K562 (cell line): Measurements from ENCODE around the gene OR51B2. TPM values are rescaled to one million over a fixed set of nuclear protein-coding genes. Genes with fewer than 3 reads are reported as not detected.

Experiments used
- BRD9 ChIP-seq: fragments of 450-650 bp; IDR thresholded peaks from 2 replicates; pipeline ENCODE4 v1.6.1; 2018; ENCODE audit warnings: low read depth; ENCODE audit not compliant: partially characterized antibody
- DDX20 ChIP-seq: fragments of 450-650 bp; IDR thresholded peaks from 2 replicates; pipeline ENCODE4 v1.6.1; 2016; ENCODE audit warnings: missing genetic modification characterization, low read depth, mild to moderate bottlenecking, missing compliant biosample characterization, moderate library complexity
- DNMT1 ChIP-seq: fragments of 450-650 bp; IDR thresholded peaks from 2 replicates; pipeline ENCODE4 v1.6.1; 2016; ENCODE audit warnings: antibody characterized with exemption, mild to moderate bottlenecking
- EP400 ChIP-seq: fragments of 450-650 bp; IDR thresholded peaks from 2 replicates; pipeline ENCODE4 v1.6.1; 2017; ENCODE audit warnings: antibody characterized with exemption, mild to moderate bottlenecking, moderate library complexity
- ESRRA ChIP-seq: fragments of 450-650 bp; IDR thresholded peaks from 2 replicates; pipeline ENCODE4 v1.6.1; 2014; ENCODE audit warnings: low read depth, mild to moderate bottlenecking, moderate library complexity, borderline replicate concordance
- ETV1 ChIP-seq: fragments of 450-650 bp; conservative IDR thresholded peaks from 2 replicates; pipeline ENCODE4 v1.6.1; 2016; ENCODE audit warnings: missing genetic modification characterization, control low read depth, low read depth, missing compliant biosample characterization
- HDAC3 ChIP-seq: fragments of 450-650 bp; IDR thresholded peaks from 2 replicates; pipeline ENCODE4 v1.6.1; 2018; ENCODE audit warnings: borderline replicate concordance, mild to moderate bottlenecking, moderate library complexity; ENCODE audit not compliant: partially characterized antibody
- HMGN3 ChIP-seq: IDR thresholded peaks from 2 replicates; pipeline ENCODE4 v1.6.1; 2011; ENCODE audit warnings: borderline replicate concordance, low read depth, mild to moderate bottlenecking, mixed read lengths, low read length; ENCODE audit not compliant: insufficient read length; ENCODE audit errors: extremely low read depth
- RBM34 ChIP-seq: fragments of 200-400 bp; formaldehyde crosslinking; IDR thresholded peaks from 2 replicates; pipeline ENCODE4 v1.6.1; 2018; ENCODE audit warnings: low read length, borderline replicate concordance; ENCODE audit not compliant: insufficient read depth
- SETDB1 ChIP-seq: IDR thresholded peaks from one replicate; pipeline ENCODE4 v1.6.1; 2012; ENCODE audit warnings: low read length, control low read depth, inconsistent platforms
- TAF1 ChIP-seq: IDR thresholded peaks from 2 replicates; pipeline ENCODE4 v1.6.1; 2011; ENCODE audit warnings: mild to moderate bottlenecking, low read length, moderate library complexity; ENCODE audit not compliant: insufficient read depth, control insufficient read depth, severe bottlenecking; ENCODE audit errors: extremely low read depth
- TEAD4 ChIP-seq, 2 experiments: sonication (generic) in 1 of 2; formaldehyde crosslinking in 1 of 2; IDR thresholded peaks; 2 replicates each; pipeline versions ENCODE4 v1.6.1 to v1.8.0; 2012 to 2022; ENCODE audit warnings: borderline replicate concordance in 1 of 2, inconsistent platforms in 1 of 2, low read length in 1 of 2, mild to moderate bottlenecking in 1 of 2, missing genetic modification reagents in 1 of 2
- XRCC3 ChIP-seq: fragments of 450-650 bp; IDR thresholded peaks from 2 replicates; pipeline ENCODE4 v1.6.1; 2017; ENCODE audit warnings: mild to moderate bottlenecking, moderate library complexity
- ZNF174 ChIP-seq: fragments of 250-450 bp; sonication (Bioruptor Pico); IDR thresholded peaks from 2 replicates; pipeline ENCODE4 v1.4.0; 2020; ENCODE audit warnings: mild to moderate bottlenecking
- polyA plus RNA-seq, 8 experiments: library from polyadenylated mRNA; depleted of rRNA in 4 of 8; stranded (reverse) in 5 of 8; unstranded in 3 of 8; fragments of >200 nt; fragmentation: Nextera tagmentation in 2 of 8; fragmentation: Illumina TruSeq in 1 of 8; extraction: Ambion mirVana in 2 of 8; extraction: Trizol in 1 of 8; gene quantifications; 2 replicates each; pipeline versions ENCODE4 v1.2.1 to v1.2.3, GENCODE V29; 2011 to 2014; ENCODE audit warnings: inconsistent platforms in 1 of 8, missing spikeins in 1 of 8
- total RNA-seq, 7 experiments: library from RNA; depleted of rRNA in 6 of 7; stranded (reverse); fragments of >200 nt in 6 of 7; fragmentation: Illumina TruSeq in 2 of 7; extraction: Trizol in 2 of 7; gene quantifications; 2 replicates each; pipeline versions ENCODE4 v1.2.1 to v1.2.3, GENCODE V29; 2011 to 2021; ENCODE audit warnings: low replicate concordance in 1 of 7
- TF ChIP-seq, protein P1 (sequence below), 2 experiments: fragments of 450-650 bp in 1 of 2; sonication (generic) in 1 of 2; formaldehyde crosslinking in 1 of 2; IDR thresholded peaks in 1 of 2; conservative IDR thresholded peaks in 1 of 2; 2 replicates each; pipeline versions ENCODE4 v1.6.1 to v1.8.1; 2016 to 2023; ENCODE audit warnings: mild to moderate bottlenecking in 2 of 2, moderate library complexity in 2 of 2, inconsistent platforms in 1 of 2, missing genetic modification reagents in 1 of 2
- TF ChIP-seq, protein P2 (sequence below): fragments of 450-650 bp; IDR thresholded peaks from 2 replicates; pipeline ENCODE4 v1.6.1; 2017; ENCODE audit warnings: antibody characterized with exemption
- TF ChIP-seq, protein P3 (sequence below): sonication (generic); formaldehyde crosslinking; IDR thresholded peaks from 2 replicates; pipeline ENCODE4 v1.8.0; 2023; ENCODE audit warnings: mild to moderate bottlenecking, missing genetic modification reagents
- TF ChIP-seq, protein P4 (sequence below): sonication (generic); formaldehyde crosslinking; IDR thresholded peaks from 2 replicates; pipeline ENCODE4 v1.8.0; 2022; ENCODE audit warnings: mild to moderate bottlenecking, missing genetic modification reagents

The OR51B2 gene
- total and polyA plus RNA-seq, 9 of the 15 experiments (the other 6 are each of a cell fraction or from before 2014, with no cell fraction given) = 0.38 to 6.6 (median 4.0) TPM

DNA sequence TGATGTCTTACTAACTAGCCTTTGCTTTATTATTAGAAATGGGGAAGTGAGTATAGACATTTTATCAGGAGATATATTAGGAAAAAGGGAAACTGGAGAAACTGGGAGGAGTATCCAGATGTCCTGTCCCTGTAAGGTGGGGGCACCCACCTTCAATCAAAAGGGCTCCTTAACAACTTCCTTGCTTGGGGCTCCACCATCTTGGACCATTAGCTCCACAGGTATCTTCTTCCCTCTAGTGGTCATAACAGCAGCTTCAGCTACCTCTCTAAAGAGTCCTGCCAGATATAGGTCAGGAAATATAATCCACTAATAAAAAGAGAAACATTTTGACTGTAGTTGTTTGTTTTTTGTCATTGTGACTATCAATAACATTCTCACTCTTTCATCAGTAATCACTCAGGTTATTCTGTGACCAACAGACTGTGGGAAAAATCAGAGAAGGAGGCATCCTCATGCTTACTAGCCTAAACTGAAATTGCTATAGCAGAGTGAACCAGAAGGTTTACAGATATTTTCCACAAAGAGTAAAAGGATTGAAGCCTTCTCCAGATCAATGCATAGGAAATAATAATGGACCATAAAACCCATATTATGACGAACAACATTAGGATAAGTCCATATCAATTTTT lies 32.8 kb downstream of the OR51B2 start (continued):
- TF ChIP-seq TEAD4 (IDR thresholded peaks at IDR 0.05; ENCODE audit: low read length) = no peak; the same call in 1 of the 2 replicates
- TF ChIP-seq TEAD4 (CRISPR knock-in tag; IDR thresholded peaks at IDR 0.05; ENCODE audit: borderline replicate concordance) = no peak
- TF ChIP-seq RBM34 = no peak
- TF ChIP-seq, protein P1, sequence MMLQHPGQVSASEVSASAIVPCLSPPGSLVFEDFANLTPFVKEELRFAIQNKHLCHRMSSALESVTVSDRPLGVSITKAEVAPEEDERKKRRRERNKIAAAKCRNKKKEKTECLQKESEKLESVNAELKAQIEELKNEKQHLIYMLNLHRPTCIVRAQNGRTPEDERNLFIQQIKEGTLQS (IDR thresholded peaks at IDR 0.05) = no peak
- TF ChIP-seq, protein P1 (CRISPR knock-in tag; conservative IDR thresholded peaks at IDR 0.05) = no peak
- TF ChIP-seq DDX20 (tag) = no peak
- TF ChIP-seq XRCC3 = no peak
- TF ChIP-seq HDAC3 = peak; percentile 16
- TF ChIP-seq BRD9 = peak; percentile 30
- no peak for TF ChIP-seq ETV1 (tag)
- TF ChIP-seq, protein P2, sequence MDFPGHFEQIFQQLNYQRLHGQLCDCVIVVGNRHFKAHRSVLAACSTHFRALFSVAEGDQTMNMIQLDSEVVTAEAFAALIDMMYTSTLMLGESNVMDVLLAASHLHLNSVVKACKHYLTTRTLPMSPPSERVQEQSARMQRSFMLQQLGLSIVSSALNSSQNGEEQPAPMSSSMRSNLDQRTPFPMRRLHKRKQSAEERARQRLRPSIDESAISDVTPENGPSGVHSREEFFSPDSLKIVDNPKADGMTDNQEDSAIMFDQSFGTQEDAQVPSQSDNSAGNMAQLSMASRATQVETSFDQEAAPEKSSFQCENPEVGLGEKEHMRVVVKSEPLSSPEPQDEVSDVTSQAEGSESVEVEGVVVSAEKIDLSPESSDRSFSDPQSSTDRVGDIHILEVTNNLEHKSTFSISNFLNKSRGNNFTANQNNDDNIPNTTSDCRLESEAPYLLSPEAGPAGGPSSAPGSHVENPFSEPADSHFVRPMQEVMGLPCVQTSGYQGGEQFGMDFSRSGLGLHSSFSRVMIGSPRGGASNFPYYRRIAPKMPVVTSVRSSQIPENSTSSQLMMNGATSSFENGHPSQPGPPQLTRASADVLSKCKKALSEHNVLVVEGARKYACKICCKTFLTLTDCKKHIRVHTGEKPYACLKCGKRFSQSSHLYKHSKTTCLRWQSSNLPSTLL = no peak
- TF ChIP-seq, protein P3, sequence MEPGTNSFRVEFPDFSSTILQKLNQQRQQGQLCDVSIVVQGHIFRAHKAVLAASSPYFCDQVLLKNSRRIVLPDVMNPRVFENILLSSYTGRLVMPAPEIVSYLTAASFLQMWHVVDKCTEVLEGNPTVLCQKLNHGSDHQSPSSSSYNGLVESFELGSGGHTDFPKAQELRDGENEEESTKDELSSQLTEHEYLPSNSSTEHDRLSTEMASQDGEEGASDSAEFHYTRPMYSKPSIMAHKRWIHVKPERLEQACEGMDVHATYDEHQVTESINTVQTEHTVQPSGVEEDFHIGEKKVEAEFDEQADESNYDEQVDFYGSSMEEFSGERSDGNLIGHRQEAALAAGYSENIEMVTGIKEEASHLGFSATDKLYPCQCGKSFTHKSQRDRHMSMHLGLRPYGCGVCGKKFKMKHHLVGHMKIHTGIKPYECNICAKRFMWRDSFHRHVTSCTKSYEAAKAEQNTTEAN (CRISPR knock-in tag) = no peak
- no peak for TF ChIP-seq TAF1
- no peak for TF ChIP-seq SETDB1
- TF ChIP-seq ZNF174 (CRISPR knock-in tag) = no peak
- TF ChIP-seq, protein P4, sequence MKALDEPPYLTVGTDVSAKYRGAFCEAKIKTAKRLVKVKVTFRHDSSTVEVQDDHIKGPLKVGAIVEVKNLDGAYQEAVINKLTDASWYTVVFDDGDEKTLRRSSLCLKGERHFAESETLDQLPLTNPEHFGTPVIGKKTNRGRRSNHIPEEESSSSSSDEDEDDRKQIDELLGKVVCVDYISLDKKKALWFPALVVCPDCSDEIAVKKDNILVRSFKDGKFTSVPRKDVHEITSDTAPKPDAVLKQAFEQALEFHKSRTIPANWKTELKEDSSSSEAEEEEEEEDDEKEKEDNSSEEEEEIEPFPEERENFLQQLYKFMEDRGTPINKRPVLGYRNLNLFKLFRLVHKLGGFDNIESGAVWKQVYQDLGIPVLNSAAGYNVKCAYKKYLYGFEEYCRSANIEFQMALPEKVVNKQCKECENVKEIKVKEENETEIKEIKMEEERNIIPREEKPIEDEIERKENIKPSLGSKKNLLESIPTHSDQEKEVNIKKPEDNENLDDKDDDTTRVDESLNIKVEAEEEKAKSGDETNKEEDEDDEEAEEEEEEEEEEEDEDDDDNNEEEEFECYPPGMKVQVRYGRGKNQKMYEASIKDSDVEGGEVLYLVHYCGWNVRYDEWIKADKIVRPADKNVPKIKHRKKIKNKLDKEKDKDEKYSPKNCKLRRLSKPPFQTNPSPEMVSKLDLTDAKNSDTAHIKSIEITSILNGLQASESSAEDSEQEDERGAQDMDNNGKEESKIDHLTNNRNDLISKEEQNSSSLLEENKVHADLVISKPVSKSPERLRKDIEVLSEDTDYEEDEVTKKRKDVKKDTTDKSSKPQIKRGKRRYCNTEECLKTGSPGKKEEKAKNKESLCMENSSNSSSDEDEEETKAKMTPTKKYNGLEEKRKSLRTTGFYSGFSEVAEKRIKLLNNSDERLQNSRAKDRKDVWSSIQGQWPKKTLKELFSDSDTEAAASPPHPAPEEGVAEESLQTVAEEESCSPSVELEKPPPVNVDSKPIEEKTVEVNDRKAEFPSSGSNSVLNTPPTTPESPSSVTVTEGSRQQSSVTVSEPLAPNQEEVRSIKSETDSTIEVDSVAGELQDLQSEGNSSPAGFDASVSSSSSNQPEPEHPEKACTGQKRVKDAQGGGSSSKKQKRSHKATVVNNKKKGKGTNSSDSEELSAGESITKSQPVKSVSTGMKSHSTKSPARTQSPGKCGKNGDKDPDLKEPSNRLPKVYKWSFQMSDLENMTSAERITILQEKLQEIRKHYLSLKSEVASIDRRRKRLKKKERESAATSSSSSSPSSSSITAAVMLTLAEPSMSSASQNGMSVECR (CRISPR knock-in tag) = no peak
- no peak for TF ChIP-seq ESRRA
- no peak for TF ChIP-seq HMGN3
- no peak for TF ChIP-seq DNMT1
- no peak for TF ChIP-seq EP400
